Astrocyte (in vitro differentiated cells and primary cell): ENCODE results near the gene PI4KB.

Experiments
- EZH2 ChIP-seq: IDR thresholded peaks from 2 replicates; pipeline ENCODE4 v1.6.1; 2012; ENCODE audit warnings: mild to moderate bottlenecking, low read length, inconsistent platforms; ENCODE audit not compliant: insufficient read depth
- TF ChIP-seq, protein P1 (sequence below): IDR thresholded peaks from 2 replicates; pipeline ENCODE4 v1.5.1; 2011; ENCODE audit warnings: low read depth, mild to moderate bottlenecking, inconsistent platforms, low read length, moderate library complexity; ENCODE audit not compliant: insufficient read depth

DNA sequence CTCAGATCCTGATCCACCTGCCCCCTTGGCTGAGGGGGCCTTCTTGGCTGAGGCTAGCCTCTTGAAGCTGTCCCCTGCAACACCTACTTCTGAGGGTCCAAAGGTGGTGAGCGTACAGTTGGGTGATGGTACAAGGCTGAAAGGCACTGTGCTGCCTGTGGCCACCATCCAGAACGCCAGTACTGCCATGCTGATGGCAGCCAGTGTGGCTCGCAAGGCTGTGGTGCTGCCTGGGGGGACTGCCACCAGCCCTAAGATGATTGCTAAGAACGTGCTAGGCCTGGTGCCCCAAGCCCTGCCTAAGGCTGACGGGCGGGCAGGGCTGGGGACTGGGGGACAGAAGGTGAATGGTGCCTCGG lies 39.9 kb downstream of the PI4KB start:
- no peak for TF ChIP-seq EZH2
- TF ChIP-seq, protein P1, sequence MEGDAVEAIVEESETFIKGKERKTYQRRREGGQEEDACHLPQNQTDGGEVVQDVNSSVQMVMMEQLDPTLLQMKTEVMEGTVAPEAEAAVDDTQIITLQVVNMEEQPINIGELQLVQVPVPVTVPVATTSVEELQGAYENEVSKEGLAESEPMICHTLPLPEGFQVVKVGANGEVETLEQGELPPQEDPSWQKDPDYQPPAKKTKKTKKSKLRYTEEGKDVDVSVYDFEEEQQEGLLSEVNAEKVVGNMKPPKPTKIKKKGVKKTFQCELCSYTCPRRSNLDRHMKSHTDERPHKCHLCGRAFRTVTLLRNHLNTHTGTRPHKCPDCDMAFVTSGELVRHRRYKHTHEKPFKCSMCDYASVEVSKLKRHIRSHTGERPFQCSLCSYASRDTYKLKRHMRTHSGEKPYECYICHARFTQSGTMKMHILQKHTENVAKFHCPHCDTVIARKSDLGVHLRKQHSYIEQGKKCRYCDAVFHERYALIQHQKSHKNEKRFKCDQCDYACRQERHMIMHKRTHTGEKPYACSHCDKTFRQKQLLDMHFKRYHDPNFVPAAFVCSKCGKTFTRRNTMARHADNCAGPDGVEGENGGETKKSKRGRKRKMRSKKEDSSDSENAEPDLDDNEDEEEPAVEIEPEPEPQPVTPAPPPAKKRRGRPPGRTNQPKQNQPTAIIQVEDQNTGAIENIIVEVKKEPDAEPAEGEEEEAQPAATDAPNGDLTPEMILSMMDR, result no peak
